HUES48 (cell line): Measurements from ENCODE around the gene FAM193B.

Experiments used
- H3K27ac ChIP-seq: one replicate; pipeline ENCODE4 v1.7.0; 2013; ENCODE audit warnings: low read depth, low read length, inconsistent platforms
- H3K27me3 ChIP-seq: 2 replicates; pipeline ENCODE4 v1.6.1; 2013; ENCODE audit warnings: mild to moderate bottlenecking, low read length; ENCODE audit not compliant: control insufficient read depth, insufficient read depth
- H3K36me3 ChIP-seq: 2 replicates; pipeline ENCODE4 v1.6.1; 2013; ENCODE audit warnings: low read length; ENCODE audit not compliant: control insufficient read depth, insufficient read depth
- H3K4me1 ChIP-seq: 2 replicates; pipeline ENCODE4 v1.6.1; 2013; ENCODE audit warnings: mild to moderate bottlenecking, low read length; ENCODE audit not compliant: control insufficient read depth, insufficient read depth
- H3K4me3 ChIP-seq: 2 replicates; pipeline ENCODE4 v1.5.1; 2013; ENCODE audit warnings: mild to moderate bottlenecking, low read depth, low read length
- H3K9ac ChIP-seq: 2 replicates; pipeline ENCODE4 v1.6.1; 2013; ENCODE audit warnings: mild to moderate bottlenecking, low read depth, low read length, moderate library complexity
- H3K9me3 ChIP-seq: 2 replicates; pipeline ENCODE4 v1.6.1; 2013; ENCODE audit warnings: low read length; ENCODE audit not compliant: control insufficient read depth, insufficient read depth

Gene FAM193B

DNA sequence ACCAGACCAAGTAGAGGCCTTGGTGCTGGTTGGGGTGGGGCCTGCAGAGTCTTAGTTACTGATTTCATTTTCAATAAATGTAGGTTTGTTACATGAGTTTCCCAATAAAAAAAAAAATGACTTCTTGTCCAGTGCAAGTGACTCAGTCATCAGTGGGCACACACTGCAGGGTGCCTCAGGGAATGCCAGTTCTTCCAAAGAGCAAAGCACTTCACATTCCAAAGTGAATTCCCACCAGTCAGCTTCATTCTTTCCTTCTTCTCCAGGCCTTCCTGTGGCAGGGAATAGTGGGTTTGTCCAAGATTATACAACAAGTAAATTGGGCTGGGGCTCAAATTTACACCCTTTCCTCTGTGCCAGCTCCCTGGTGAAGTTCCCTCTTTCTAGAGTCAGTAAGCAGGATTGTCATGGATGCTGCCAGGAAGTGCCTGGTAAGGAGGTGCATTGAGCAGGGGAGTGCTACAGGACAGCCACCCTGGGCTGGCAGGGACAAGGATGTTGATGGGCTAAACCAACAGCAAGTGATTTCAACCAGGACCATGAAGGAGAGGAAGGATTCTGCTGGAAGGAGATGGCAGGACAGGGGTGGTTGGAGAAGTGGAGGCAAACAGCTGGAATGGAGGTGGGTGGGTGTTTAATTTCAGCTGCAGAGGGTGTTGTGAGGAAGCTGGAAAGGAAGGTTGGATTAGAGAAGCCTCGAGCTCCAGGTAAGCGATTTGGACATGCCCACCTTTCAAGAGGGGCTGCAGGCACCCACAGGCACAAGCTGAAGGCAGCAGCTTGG is 41.8 kb upstream of the FAM193B start:
- H3K36me3 ChIP-seq: peaks cover 38% of the 10 kb centered on the region
- H3K27me3 ChIP-seq: no peaks in the 10 kb centered on the region
- peaks cover 5% of the 10 kb centered on the region; the same call in 1 of the 2 replicates for H3K4me1 ChIP-seq
- no peaks in the 10 kb centered on the region for H3K9me3 ChIP-seq
- H3K4me3 ChIP-seq: no peak overlapping the region
- H3K27ac ChIP-seq: no peak overlapping the region
- no peak overlapping the region for H3K9ac ChIP-seq

DNA sequence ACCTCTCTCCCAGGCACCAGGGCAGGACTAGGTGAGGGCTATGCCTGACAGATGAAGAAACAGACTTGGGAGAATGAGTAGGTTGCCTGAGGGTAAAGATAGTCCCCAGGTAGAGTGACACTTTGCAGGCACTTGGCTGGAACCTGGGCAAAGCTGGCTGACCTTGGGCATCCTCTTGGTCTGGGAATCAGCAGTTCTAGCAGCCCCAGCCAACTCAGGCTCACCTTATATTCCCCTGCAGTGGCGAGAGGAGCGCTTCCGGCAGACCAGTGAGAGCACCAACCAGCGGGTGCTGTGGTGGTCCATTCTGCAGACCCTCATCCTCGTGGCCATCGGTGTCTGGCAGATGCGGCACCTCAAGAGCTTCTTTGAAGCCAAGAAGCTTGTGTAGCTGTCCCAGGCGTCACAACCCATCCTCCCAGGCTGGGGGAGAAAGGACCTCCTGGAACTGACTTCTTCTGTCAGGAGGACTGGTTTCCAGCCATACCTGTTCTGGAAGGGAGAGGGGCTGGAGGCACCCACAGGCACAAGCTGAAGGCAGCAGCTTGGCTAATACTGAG is 40.7 kb upstream of the FAM193B start:
- Histone ChIP-seq H3K9me3 (no peaks in the 10 kb centered on the region), H3K27me3 (no peaks in the 10 kb centered on the region; the same call in 1 of the 2 replicates), H3K27ac (no peak overlapping the region), H3K4me3 (no peak overlapping the region), H3K36me3 (peaks cover 38% of the 10 kb centered on the region), H3K9ac (no peak overlapping the region), H3K4me1 (no peaks in the 10 kb centered on the region)

DNA sequence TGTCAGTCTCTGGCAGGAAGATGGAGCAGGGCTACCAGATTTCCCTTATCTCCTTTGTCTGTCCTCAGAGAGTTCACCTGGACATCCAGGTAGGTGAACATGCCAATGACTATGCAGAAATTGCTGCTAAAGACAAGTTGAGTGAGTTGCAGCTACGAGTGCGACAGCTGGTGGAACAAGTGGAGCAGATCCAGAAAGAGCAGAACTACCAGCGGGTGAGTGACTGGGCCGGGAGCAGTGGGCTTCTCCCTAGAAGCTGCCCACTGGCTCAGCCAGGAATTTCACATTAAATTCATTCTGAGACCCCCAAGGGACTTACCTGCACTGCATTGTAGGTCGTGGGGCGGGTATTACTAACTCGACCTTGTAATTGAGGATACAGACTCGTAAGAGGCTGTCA is 39.7 kb upstream of the FAM193B start:
- H3K9ac ChIP-seq: no peak overlapping the region
- H3K27me3 ChIP-seq: no peaks in the 10 kb centered on the region; the same call in 1 of the 2 replicates
- no peaks in the 10 kb centered on the region for H3K4me1 ChIP-seq
- no peaks in the 10 kb centered on the region for H3K9me3 ChIP-seq
- H3K27ac ChIP-seq: no peak overlapping the region
- H3K36me3 ChIP-seq: peaks cover 38% of the 10 kb centered on the region
- H3K4me3 ChIP-seq: no peak overlapping the region

DNA sequence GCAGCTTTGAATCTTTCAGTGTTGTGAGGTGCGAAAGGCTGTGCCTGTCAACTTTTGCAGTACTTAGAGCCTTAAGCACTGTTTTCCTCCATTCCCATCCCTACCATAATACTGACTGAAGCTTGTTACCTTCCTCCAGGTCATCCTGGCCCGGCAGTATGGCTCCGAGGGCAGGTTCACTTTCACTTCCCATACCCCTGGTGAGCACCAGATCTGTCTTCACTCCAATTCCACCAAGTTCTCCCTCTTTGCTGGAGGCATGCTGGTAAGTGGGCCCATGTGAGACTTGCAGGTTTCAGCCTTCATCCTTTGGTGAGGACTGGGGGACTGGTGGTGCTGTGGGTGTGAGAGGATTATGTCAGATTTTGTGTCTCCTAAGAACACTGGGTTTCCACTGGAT is 39.1 kb upstream of the FAM193B start:
- H3K4me1 ChIP-seq: no peaks in the 10 kb centered on the region
- no peak overlapping the region for H3K27ac ChIP-seq
- H3K9me3 ChIP-seq: no peaks in the 10 kb centered on the region
- H3K36me3 ChIP-seq: peaks cover 38% of the 10 kb centered on the region
- 0 out of 2 replicates have a peak overlapping the region, but pooled peaks have one; percentile 88 for H3K4me3 ChIP-seq
- no peak overlapping the region for H3K9ac ChIP-seq
- no peaks in the 10 kb centered on the region; the same call in 1 of the 2 replicates for H3K27me3 ChIP-seq

DNA sequence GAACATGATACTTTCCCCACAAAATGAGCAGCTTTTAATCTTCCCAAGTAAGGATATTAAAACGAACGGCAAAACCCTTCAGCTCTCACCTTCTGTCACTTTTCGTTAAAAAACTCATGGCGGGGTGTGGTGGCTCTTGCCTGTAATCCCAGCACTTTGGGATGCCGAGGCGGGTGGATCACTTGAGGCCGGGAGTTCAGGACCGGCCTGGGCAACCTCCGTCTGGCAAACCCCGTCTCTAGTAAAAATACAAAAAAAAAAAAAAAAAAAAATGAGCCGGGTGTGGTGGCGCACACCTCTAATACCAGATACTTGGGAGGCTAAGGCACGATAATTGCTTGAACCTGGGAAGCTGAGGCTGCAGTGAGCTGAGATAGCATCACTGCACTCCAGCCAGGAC is 38.5 kb upstream of the FAM193B start:
- Histone ChIP-seq H3K4me3 (peak overlapping the region; percentile 88), H3K9me3 (no peaks in the 10 kb centered on the region), H3K9ac (no peak overlapping the region), H3K4me1 (no peaks in the 10 kb centered on the region), H3K27ac (no peak overlapping the region), H3K36me3 (peaks cover 38% of the 10 kb centered on the region), H3K27me3 (no peaks in the 10 kb centered on the region; the same call in 1 of the 2 replicates)

DNA sequence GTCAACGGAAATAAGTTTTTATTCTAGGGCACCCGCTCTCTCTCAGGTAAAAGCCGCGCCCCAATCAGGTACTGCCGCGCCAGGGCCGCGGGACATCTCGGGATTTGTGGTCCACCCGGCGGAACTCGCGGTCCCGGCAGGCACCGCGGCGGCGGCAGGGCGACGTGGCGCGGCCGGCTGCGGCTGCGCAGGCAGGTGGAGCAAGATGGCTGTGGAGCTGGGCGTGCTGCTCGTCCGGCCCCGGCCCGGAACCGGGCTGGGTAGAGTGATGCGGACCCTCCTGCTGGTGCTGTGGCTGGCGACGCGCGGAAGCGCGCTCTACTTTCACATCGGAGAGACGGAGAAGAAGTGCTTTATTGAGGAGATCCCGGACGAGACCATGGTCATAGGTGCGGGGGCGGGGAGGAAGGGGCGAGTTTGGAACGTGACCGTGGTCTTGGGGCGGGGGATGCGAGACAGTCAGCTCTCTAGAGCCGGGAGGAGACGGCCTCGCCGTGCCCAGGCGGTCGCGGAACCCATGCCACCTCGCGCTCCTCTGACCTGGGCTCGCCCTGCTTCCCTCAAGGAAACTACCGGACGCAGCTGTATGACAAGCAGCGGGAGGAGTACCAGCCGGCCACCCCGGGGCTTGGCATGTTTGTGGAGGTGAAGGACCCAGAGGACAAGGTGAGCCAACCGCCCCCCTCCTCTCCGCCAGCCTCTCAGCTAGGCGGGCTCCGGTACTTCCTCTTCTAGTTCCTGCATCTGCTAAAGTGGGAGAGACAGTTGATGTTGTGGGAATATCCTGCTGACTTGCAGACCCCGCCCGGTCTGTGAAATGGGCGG is 37.9 kb upstream of the FAM193B start, which contains the start of gene TMED9:
TMED9 (plus strand) TSS at position 194 of the 825 bp plus-strand sequence; CDS start at position 206, 12 bp downstream.
- H3K4me3 ChIP-seq: peak within 1 kb of the TSS; percentile 88
- H3K9me3 ChIP-seq: no peaks in the 10 kb centered on the region
- H3K4me1 ChIP-seq: no peaks in the 10 kb centered on the region
- H3K27me3 ChIP-seq: no peaks in the 10 kb centered on the region; the same call in 1 of the 2 replicates
- peaks cover 38% of the 10 kb centered on the region for H3K36me3 ChIP-seq
- H3K9ac ChIP-seq: peak within 1 kb of the TSS; percentile 84
- H3K27ac ChIP-seq: peak within 1 kb of the TSS; percentile 85

DNA sequence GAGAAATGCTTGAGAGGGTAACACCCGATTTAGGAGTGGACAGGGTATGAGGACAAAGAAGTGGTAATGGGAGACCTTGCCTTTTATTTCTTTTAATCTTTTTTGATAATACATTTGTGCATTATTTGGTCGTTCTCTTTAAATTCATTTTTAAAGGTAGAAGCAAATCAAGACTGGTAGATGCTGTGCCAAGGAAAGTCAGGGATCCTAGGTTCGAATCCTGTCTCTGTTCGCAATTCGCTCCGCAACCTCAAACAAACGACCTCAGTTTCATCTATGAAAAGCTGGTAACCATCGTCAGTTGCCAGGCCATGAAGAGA is 37.3 kb upstream of the FAM193B start:
- no peak overlapping the region for H3K9ac ChIP-seq
- H3K27ac ChIP-seq: no peak overlapping the region
- H3K9me3 ChIP-seq: no peaks in the 10 kb centered on the region

DNA sequence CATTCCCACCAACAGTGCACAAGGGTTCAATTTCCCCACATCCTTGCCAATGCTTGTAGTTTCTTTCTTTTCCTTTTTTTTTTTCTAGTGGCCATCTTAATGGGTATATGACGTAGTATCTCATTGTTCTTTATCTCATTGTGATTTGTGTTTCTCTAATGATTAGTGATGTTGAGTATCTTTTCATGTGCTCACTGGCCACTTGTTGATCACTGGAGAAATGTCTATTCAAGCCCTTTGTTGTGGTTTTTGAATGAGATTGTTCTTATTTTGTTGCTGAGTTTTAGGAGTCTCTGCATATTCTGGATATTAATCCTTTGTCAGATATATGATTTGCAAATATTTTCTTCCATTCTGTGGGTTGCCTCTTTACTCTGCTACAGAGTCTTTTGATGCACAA is 36.0 kb upstream of the FAM193B start:
- H3K9ac ChIP-seq: no peak overlapping the region
- no peaks in the 10 kb centered on the region for H3K4me1 ChIP-seq
- peaks cover 23% of the 10 kb centered on the region for H3K36me3 ChIP-seq
- H3K9me3 ChIP-seq: no peaks in the 10 kb centered on the region
- no peaks in the 10 kb centered on the region; the same call in 1 of the 2 replicates for H3K27me3 ChIP-seq
- no peak overlapping the region for H3K27ac ChIP-seq
- H3K4me3 ChIP-seq: no peak overlapping the region

More for the DNA sequence above, 37.3 kb upstream of the FAM193B start:
- Histone ChIP-seq H3K36me3 (peaks cover 36% of the 10 kb centered on the region), H3K4me1 (no peaks in the 10 kb centered on the region), H3K27me3 (no peaks in the 10 kb centered on the region; the same call in 1 of the 2 replicates), H3K4me3 (peak overlapping the region; percentile 88)

DNA sequence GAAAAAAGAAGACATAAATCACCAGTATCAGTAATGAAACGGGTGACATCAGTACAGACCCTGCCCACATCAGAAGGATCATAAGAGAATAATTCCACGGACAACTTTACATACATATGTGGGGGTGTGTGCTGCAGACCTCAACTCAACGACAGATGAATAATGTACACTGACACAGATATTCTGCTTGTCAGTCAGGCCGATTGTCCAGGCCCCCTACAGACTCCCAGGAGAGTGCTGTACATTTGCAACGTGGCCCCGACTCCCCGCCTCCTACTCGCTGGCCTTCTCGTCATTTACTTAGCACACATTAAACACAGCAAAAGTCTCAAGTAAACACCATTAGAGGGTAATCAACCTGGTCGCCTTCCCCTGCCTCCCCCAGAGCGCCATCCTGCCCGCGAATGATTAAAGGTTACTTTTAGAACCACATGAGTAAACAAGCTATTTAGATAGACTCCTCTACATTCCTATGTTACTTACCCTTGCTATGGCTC is 34.1 kb upstream of the FAM193B start:
- Histone ChIP-seq H3K27me3 (no peaks in the 10 kb centered on the region; the same call in 1 of the 2 replicates), H3K4me1 (no peaks in the 10 kb centered on the region), H3K9ac (no peak overlapping the region), H3K4me3 (no peak overlapping the region), H3K36me3 (peaks cover 4% of the 10 kb centered on the region), H3K9me3 (no peaks in the 10 kb centered on the region), H3K27ac (no peak overlapping the region)

DNA sequence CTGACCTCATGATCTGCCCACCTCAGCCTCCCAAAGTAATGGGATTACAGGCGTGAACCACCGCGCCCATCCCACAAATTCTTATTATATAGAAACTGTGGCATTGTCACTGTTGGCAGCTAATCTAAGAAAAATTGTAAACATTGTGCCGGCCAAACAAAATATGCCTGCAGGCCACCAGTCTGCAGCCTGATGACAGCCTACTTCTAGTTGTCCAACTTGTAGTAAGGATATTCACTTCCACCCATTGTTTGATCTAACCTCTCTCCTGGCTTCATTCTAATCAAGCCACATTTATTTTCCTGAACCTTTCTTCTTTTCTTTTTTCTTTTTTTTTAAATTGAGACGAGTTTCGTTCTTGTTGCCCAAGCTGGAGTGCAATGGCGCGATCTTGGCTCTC is 24.0 kb upstream of the FAM193B start:
- Histone ChIP-seq H3K27ac (no peak overlapping the region), H3K36me3 (no peaks in the 10 kb centered on the region), H3K27me3 (no peaks in the 10 kb centered on the region), H3K9ac (no peak overlapping the region), H3K4me1 (0 out of 2 replicates have a peak, but pooled peaks cover 4% of the 10 kb centered on the region), H3K4me3 (no peak overlapping the region), H3K9me3 (no peaks in the 10 kb centered on the region)
